DOHH2 (cell line): ENCODE results near the gene ITPKB.

Experiments
- CTCF ChIP-seq: fragments of 200-600 bp; sonication (generic); IDR thresholded peaks from one replicate; pipeline ENCODE4 v1.5.1; 2014; ENCODE audit warnings: antibody characterized with exemption, mild to moderate bottlenecking, low read depth, low read length; ENCODE audit not compliant: poor library complexity, severe bottlenecking
- EZH2phosphoT487 ChIP-seq: fragments of 200-600 bp; sonication (generic); IDR thresholded peaks from 2 replicates; pipeline ENCODE4 v1.6.1; 2017; ENCODE audit warnings: borderline replicate concordance, mild to moderate bottlenecking, antibody characterized with exemption, low read length, moderate library complexity, mixed read lengths

- TF ChIP-seq CTCF (no peak), EZH2phosphoT487 (no peak)
Observed at GRCh38 chr1:226733304-226733703, 5.8 kb downstream of the ITPKB start.
